Endodermal cell (in vitro differentiated cells): ENCODE results near the gene NCK2. TPM values are rescaled to one million over a fixed set of nuclear protein-coding genes. Genes with fewer than 3 reads are reported as not detected.

ENCODE experiments used
- DNase-seq: peaks from one replicate; pipeline ENCODE4 v3.0.0-alpha.2; 2017
- H3K27ac ChIP-seq: 2 replicates; pipeline ENCODE4 v1.5.1; 2013; ENCODE audit warnings: mild to moderate bottlenecking, low read depth, low read length, moderate library complexity
- H3K27me3 ChIP-seq: 2 replicates; pipeline ENCODE4 v1.6.1; 2013; ENCODE audit warnings: mild to moderate bottlenecking, low read length, moderate library complexity; ENCODE audit not compliant: insufficient read depth, control insufficient read depth, poor library complexity, severe bottlenecking
- H3K36me3 ChIP-seq: 2 replicates; pipeline ENCODE4 v1.7.0; 2013; ENCODE audit warnings: mild to moderate bottlenecking, low read length, moderate library complexity; ENCODE audit not compliant: control insufficient read depth, insufficient read depth
- H3K4me1 ChIP-seq: one replicate; pipeline ENCODE4 v1.7.0; 2013; ENCODE audit warnings: low read length; ENCODE audit not compliant: control insufficient read depth, insufficient read depth
- H3K4me3 ChIP-seq: 2 replicates; pipeline ENCODE4 v1.5.1; 2013; ENCODE audit warnings: mild to moderate bottlenecking, low read length, moderate library complexity
- H3K9ac ChIP-seq: 2 replicates; pipeline ENCODE4 v1.6.1; 2013; ENCODE audit warnings: mild to moderate bottlenecking, low read length, moderate library complexity; ENCODE audit not compliant: poor library complexity, severe bottlenecking; ENCODE audit errors: extremely low read depth
- H3K9me3 ChIP-seq: 2 replicates; pipeline ENCODE4 v1.6.1; 2013; ENCODE audit warnings: mild to moderate bottlenecking, low read length, moderate library complexity; ENCODE audit not compliant: control insufficient read depth
- H3K27ac Mint-ChIP-seq: 2 replicates; pipeline ENCODE4 v1.8.0; 2020; ENCODE audit warnings: mixed read lengths
- H3K27me3 Mint-ChIP-seq: 2 replicates; pipeline ENCODE4 v1.8.0; 2021; ENCODE audit warnings: mild to moderate bottlenecking, mixed read lengths; ENCODE audit not compliant: insufficient read depth
- H3K36me3 Mint-ChIP-seq: 2 replicates; pipeline ENCODE4 v1.8.0; 2020; ENCODE audit warnings: low read depth, mixed read lengths
- H3K4me1 Mint-ChIP-seq: 2 replicates; pipeline ENCODE4 v1.8.0; 2020; ENCODE audit warnings: mixed read lengths
- H3K4me3 Mint-ChIP-seq: 2 replicates; pipeline ENCODE4 v1.8.0; 2020; ENCODE audit warnings: mild to moderate bottlenecking, moderate library complexity, mixed read lengths
- H3K9me3 Mint-ChIP-seq: 2 replicates; pipeline ENCODE4 v1.8.0; 2020; ENCODE audit warnings: mild to moderate bottlenecking, mixed read lengths
- CTCF ChIP-seq: fragments of 200-600 bp; sonication (generic); conservative IDR thresholded peaks from 2 replicates; pipeline ENCODE4 v1.5.0; 2021; ENCODE audit warnings: antibody characterized with exemption, mild to moderate bottlenecking
- WGBS, 2 experiments: methylation state at CpG; one replicate each; pipeline versions ENCODE4 v1.1.5 to v1.1.7; 2013; ENCODE audit warnings: missing lambda C conversion rate in 2 of 2, mixed read lengths in 1 of 2; ENCODE audit not compliant: insufficient coverage in 1 of 2, insufficient read length in 1 of 2; 5-methylcytosine and 5-hydroxymethylcytosine counted together
- total RNA-seq, 2 donors: library from RNA; stranded (reverse); fragmentation: NEBNext Ultra II Directional in 1 of 2; extraction: Animal tissue kit (Norgen Biotek cat#: 25700) in 1 of 2; gene quantifications; 2 replicates in 1 of 2; 3 replicates in 1 of 2; pipeline ENCODE4 v1.2.1, GENCODE V29; 2021

Gene NCK2
- total RNA-seq, 2 donors from 2014 or later, result 58.9 to 63.8 TPM

GRCh38 chr2:105782123-105782522, 37.4 kb downstream of the NCK2 start:
- peaks cover 21% of the 10 kb centered on the region for H3K4me1 Mint-ChIP-seq

GRCh38 chr2:105782646-105783045, 37.9 kb downstream of the NCK2 start:
- no peaks in the 10 kb centered on the region for H3K4me1 ChIP-seq
- Mint-ChIP-seq H3K4me3 (no peak overlapping the region), H3K36me3 (peaks cover 7% of the 10 kb centered on the region), H3K9me3 (no peaks in the 10 kb centered on the region), H3K27me3 (no peaks in the 10 kb centered on the region), H3K27ac (no peak overlapping the region), H3K4me1 (peaks cover 25% of the 10 kb centered on the region)
- no peak overlapping the region for H3K9ac ChIP-seq
- no peaks in the 10 kb centered on the region for H3K9me3 ChIP-seq
- peaks cover 6% of the 10 kb centered on the region for H3K36me3 ChIP-seq
- 96 to 98% methylated on average over 12 of the region's 12 CpGs for WGBS, 2 experiments
- no peak for TF ChIP-seq CTCF
- H3K27me3 ChIP-seq, result no peaks in the 10 kb centered on the region
- no peak overlapping the region for H3K4me3 ChIP-seq
- H3K27ac ChIP-seq, result no peak overlapping the region
- DNase-seq, result no peak

More at GRCh38 chr2:105782123-105782522, 37.4 kb downstream of the NCK2 start:
- H3K4me3 Mint-ChIP-seq, result no peak overlapping the region
- peak; percentile 24 for TF ChIP-seq CTCF
- Histone ChIP-seq H3K9ac (no peak overlapping the region), H3K27me3 (no peaks in the 10 kb centered on the region), H3K27ac (no peak overlapping the region), H3K4me1 (no peaks in the 10 kb centered on the region), H3K4me3 (no peak overlapping the region), H3K9me3 (no peaks in the 10 kb centered on the region), H3K36me3 (peaks cover 11% of the 10 kb centered on the region)
- no peak overlapping the region for H3K27ac Mint-ChIP-seq
- peaks cover 7% of the 10 kb centered on the region for H3K36me3 Mint-ChIP-seq
- H3K27me3 Mint-ChIP-seq, result no peaks in the 10 kb centered on the region
- 96% methylated on average over 4 of the region's 6 CpGs; no CpG with 5 or more reads in 1 of the 2 experiments for WGBS, 2 experiments
- no peak for DNase-seq
- no peaks in the 10 kb centered on the region for H3K9me3 Mint-ChIP-seq

GRCh38 chr2:105783151-105783738, 38.5 kb downstream of the NCK2 start:
- Mint-ChIP-seq H3K4me1 (peaks cover 31% of the 10 kb centered on the region), H3K27ac (no peak overlapping the region), H3K9me3 (no peaks in the 10 kb centered on the region), H3K36me3 (peaks cover 7% of the 10 kb centered on the region), H3K4me3 (no peak overlapping the region), H3K27me3 (no peaks in the 10 kb centered on the region)
- no peak for TF ChIP-seq CTCF
- H3K27ac ChIP-seq, result no peak overlapping the region
- DNase-seq, result peak; percentile 20
- H3K4me1 ChIP-seq, result no peaks in the 10 kb centered on the region
- WGBS, 2 experiments, result 92 to 95% methylated on average over 15 to 18 of the region's 18 CpGs
- no peak overlapping the region for H3K4me3 ChIP-seq
- H3K9ac ChIP-seq, result no peak overlapping the region
- H3K9me3 ChIP-seq, result no peaks in the 10 kb centered on the region
- H3K36me3 ChIP-seq, result peaks cover 5% of the 10 kb centered on the region
- no peaks in the 10 kb centered on the region for H3K27me3 ChIP-seq
